Peyer's patch (tissue), 4 donors: Measurements from ENCODE around the gene AGBL3. TPM values are rescaled to one million over a fixed set of nuclear protein-coding genes. Genes with fewer than 3 reads are reported as not detected.
"Not testable (repeated sequence)": the region's sequence is repeated elsewhere in the genome, so short reads cannot be mapped to it uniquely, and the experiment has no call there.

Source experiments
- DNase-seq, 3 donors: peaks; one replicate each; pipeline ENCODE4 v3.0.0-alpha.2; 2017 to 2019
- H3K27ac ChIP-seq, 4 donors: fragments of 200-600 bp; sonication (generic); one replicate each; pipeline ENCODE4 v1.5.1; 2016 to 2019
- H3K27me3 ChIP-seq, 2 donors: fragments of 200-600 bp; sonication (generic); one replicate each; pipeline ENCODE4 v1.5.1; 2019
- H3K36me3 ChIP-seq, 3 donors: fragments of 200-600 bp; sonication (generic); one replicate each; pipeline ENCODE4 v1.5.1; 2016 to 2019
- H3K4me1 ChIP-seq, 4 donors: fragments of 200-600 bp; sonication (generic); one replicate each; pipeline ENCODE4 v1.5.1; 2016 to 2019
- H3K4me3 ChIP-seq, 4 donors: fragments of 200-600 bp; sonication (generic); 1 replicate in 3 of 4; 2 replicates in 1 of 4; pipeline ENCODE4 v1.5.1; 2016 to 2019; ENCODE audit warnings: mild to moderate bottlenecking in 1 of 4
- H3K9me3 ChIP-seq, 4 donors: fragments of 200-600 bp; sonication (generic); one replicate each; pipeline ENCODE4 v1.5.1; 2016 to 2019; ENCODE audit warnings: mild to moderate bottlenecking in 1 of 4
- CTCF ChIP-seq, 6 experiments: fragments of 450-650 bp in 4 of 6; fragments of 200-600 bp in 2 of 6; sonication (generic) in 1 of 6; IDR thresholded peaks; one replicate each; pipeline ENCODE4 v1.5.1; 2017 to 2019; ENCODE audit warnings: antibody characterized with exemption in 6 of 6, mild to moderate bottlenecking in 3 of 6, moderate library complexity in 1 of 6
- POLR2A ChIP-seq, 2 donors: fragments of 450-650 bp; IDR thresholded peaks; one replicate each; pipeline ENCODE4 v1.5.1; 2017; ENCODE audit warnings: antibody characterized with exemption in 2 of 2, mild to moderate bottlenecking in 2 of 2, moderate library complexity in 2 of 2
- total RNA-seq, 4 donors: library from RNA; depleted of rRNA; stranded (reverse); fragments of >200 nt; gene quantifications; one replicate each; pipeline ENCODE4 v1.1.0, GENCODE V29; 2016

AGBL3 gene
- total RNA-seq, 4 donors from 2014 or later: 0.38 to 8.4 (median 4.3) TPM

GRCh38 chr7:135114622-135115021 is 128.3 kb downstream of the AGBL3 start:
- DNase-seq: no peak
- no peak overlapping the region for H3K4me3 ChIP-seq
- H3K27me3 ChIP-seq: no peaks in the 10 kb centered on the region
- H3K36me3 ChIP-seq: no peaks in the 10 kb centered on the region
- TF ChIP-seq POLR2A (IDR thresholded peaks at IDR 0.05) (no peak), CTCF (IDR thresholded peaks at IDR 0.05) (no peak)
- H3K27ac ChIP-seq: no peak overlapping the region
- no peaks in the 10 kb centered on the region for H3K4me1 ChIP-seq
- no peaks in the 10 kb centered on the region for H3K9me3 ChIP-seq

DNA sequence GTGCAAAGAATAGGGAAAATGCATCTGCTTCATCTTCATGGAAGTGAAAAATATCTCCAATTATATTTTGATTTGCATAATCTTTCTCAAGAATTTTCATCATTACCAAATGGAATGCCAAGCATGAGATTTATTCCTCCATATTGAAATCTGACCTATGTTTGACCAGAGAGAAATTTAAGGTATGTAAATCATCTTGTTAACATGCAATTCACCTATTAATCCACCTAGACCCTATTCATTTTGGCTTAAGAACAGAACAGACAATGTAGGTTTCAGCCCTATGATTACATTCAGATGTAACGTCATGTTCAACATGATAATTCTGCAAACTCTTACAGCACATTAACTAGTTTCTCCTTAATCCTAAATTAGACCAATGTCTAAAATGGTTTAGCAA is 130.8 kb downstream of the AGBL3 start:
- no peaks in the 10 kb centered on the region for H3K4me1 ChIP-seq
- no peaks in the 10 kb centered on the region for H3K36me3 ChIP-seq
- no peak overlapping the region for H3K27ac ChIP-seq
- DNase-seq: no peak
- no peaks in the 10 kb centered on the region for H3K27me3 ChIP-seq
- no peak overlapping the region for H3K4me3 ChIP-seq
- H3K9me3 ChIP-seq: no peaks in the 10 kb centered on the region
- TF ChIP-seq CTCF (IDR thresholded peaks at IDR 0.05): no peak
- no peak for TF ChIP-seq POLR2A (IDR thresholded peaks at IDR 0.05)

DNA sequence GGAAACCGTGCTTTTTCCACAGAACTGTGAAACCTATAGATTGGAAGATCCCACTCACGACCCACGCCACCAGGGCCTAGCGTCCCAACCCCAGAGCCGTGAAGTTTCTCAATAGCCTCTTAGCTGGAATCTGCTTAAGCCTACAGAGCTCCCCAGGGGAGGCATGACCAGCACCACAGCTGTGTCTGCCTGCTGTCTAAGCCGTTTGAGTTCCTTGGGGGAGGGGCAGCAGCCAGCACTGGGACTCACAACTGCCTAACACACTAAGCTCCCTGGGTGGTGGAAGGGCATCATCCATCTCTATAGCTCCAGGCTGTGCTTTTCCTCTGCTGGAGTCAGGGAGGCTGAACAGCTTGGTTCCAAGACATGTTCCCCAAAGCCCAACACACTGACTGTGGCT is 135.6 kb downstream of the AGBL3 start:
- H3K27ac ChIP-seq: no peak overlapping the region
- no peak for DNase-seq
- H3K27me3 ChIP-seq: no peaks in the 10 kb centered on the region
- no peak overlapping the region for H3K4me3 ChIP-seq
- no peaks in the 10 kb centered on the region for H3K9me3 ChIP-seq
- no peaks in the 10 kb centered on the region for H3K36me3 ChIP-seq
- H3K4me1 ChIP-seq: no peaks in the 10 kb centered on the region
- no peak for TF ChIP-seq POLR2A (IDR thresholded peaks at IDR 0.05)
- TF ChIP-seq CTCF (IDR thresholded peaks at IDR 0.05): no peak

DNA sequence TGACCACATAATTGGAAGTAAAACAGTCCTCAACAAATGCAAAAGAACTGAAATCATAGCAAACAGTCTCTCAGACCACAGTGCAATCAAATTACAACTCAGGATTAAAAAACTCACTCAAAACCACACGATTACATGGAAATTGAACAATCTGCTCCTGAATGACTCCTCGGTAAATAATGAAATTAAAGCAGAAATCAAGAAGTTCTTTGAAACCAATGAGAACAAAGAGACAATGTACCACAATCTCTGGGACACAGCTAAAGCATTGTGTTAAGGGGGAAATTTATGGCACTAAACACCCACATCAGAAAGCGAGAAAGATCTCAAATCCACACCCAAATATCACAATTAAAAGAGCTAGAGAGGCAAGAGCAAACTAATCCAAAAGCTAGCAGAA is 138.3 kb downstream of the AGBL3 start:
- not testable (repeated sequence) for H3K4me1 ChIP-seq, H3K4me3 ChIP-seq, H3K9me3 ChIP-seq, DNase-seq, H3K27me3 ChIP-seq, H3K36me3 ChIP-seq, H3K27ac ChIP-seq

GRCh38 chr7:135128931-135129330 is 142.6 kb downstream of the AGBL3 start:
- H3K27ac ChIP-seq: no peak overlapping the region
- TF ChIP-seq CTCF (IDR thresholded peaks at IDR 0.05): no peak
- TF ChIP-seq POLR2A (IDR thresholded peaks at IDR 0.05): no peak
- no peaks in the 10 kb centered on the region for H3K36me3 ChIP-seq
- H3K9me3 ChIP-seq: no peaks in the 10 kb centered on the region
- no peak overlapping the region for H3K4me3 ChIP-seq
- no peaks in the 10 kb centered on the region for H3K4me1 ChIP-seq
- DNase-seq: no peak
- no peaks in the 10 kb centered on the region for H3K27me3 ChIP-seq

GRCh38 chr7:135129579-135129978 is 143.3 kb downstream of the AGBL3 start:
- H3K4me3 ChIP-seq: no peak overlapping the region
- no peaks in the 10 kb centered on the region for H3K36me3 ChIP-seq
- H3K27ac ChIP-seq: no peak overlapping the region
- H3K27me3 ChIP-seq: no peaks in the 10 kb centered on the region
- H3K9me3 ChIP-seq: no peaks in the 10 kb centered on the region
- no peak for DNase-seq
- H3K4me1 ChIP-seq: no peaks in the 10 kb centered on the region
- TF ChIP-seq CTCF (IDR thresholded peaks at IDR 0.05) (no peak), POLR2A (IDR thresholded peaks at IDR 0.05) (no peak)
